ENCODE data around the gene CDC37. TPM values are rescaled to one million over a fixed set of nuclear protein-coding genes. Genes with fewer than 3 reads are reported as not detected.

Gene CDC37
- total RNA-seq, 2 experiments from 2014 or later: 269 to 332 TPM

DNA sequence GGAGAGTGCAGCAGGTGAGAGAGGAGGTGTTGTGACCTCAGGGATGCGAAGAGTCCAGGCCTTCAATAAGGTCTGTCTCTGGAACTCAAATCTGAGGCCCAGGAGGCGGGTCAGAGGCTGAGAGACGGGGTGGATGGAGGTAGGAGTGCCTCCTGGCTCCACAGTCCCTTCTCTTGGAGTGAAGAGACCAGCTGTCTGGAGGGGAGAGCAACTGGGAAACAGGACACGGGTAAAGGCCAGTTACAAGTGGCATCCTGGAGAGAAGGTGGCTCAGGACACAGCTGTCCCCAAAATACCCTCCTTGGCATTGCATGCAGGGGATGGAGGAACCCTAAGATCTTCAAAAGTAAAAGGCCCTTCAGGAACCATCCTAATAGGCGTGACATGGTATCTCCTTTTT is 36.2 kb upstream of the CDC37 start:
- peaks cover 90% of the 10 kb centered on the region for H3K79me2 ChIP-seq (ENCODE audit: insufficient read depth, low read depth, low read length)

DNA sequence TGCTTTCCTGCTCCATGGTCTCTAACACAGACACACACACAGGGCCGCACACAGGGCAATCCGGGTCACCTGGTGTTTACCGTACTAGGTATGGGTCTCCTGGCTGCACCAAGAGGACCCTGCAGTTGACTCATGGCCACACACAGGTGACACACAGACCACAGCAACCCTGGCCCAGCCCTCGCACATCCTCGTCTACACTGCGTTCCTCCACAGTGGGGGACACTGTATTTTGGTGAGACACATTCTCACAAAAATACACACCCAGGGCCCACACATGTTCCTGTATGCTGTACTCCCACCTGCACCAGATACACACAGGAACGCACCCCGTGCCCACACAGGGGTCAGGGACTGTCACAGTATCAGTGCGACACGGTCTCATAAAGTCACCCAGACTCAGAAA is 29.8 kb upstream of the CDC37 start:
- no peak overlapping the region for H3K4me2 ChIP-seq (ENCODE audit: low read length)
- H3K4me1 ChIP-seq (ENCODE audit: insufficient read depth, low read length, poor library complexity, severe bottlenecking): peaks cover 63% of the 10 kb centered on the region
- H3K4me3 ChIP-seq (ENCODE audit: low read depth, low read length, poor library complexity, severe bottlenecking): no peak overlapping the region
- no peak overlapping the region for H2AFZ ChIP-seq (ENCODE audit: low read length)
- no peaks in the 10 kb centered on the region for H3K9me3 ChIP-seq (ENCODE audit: low read length)
- no peaks in the 10 kb centered on the region for H3K9me2 ChIP-seq (ENCODE audit: insufficient read depth, low read length)
- BruUV-seq (replicated peaks): no TSS peak
- H3K79me2 ChIP-seq (ENCODE audit: insufficient read depth, low read depth, low read length): peaks cover 70% of the 10 kb centered on the region
- intact Hi-C loops (cut with micrococcal nuclease; ENCODE audit: unreplicated experiment): no loop called here
- TF ChIP-seq, protein P1, sequence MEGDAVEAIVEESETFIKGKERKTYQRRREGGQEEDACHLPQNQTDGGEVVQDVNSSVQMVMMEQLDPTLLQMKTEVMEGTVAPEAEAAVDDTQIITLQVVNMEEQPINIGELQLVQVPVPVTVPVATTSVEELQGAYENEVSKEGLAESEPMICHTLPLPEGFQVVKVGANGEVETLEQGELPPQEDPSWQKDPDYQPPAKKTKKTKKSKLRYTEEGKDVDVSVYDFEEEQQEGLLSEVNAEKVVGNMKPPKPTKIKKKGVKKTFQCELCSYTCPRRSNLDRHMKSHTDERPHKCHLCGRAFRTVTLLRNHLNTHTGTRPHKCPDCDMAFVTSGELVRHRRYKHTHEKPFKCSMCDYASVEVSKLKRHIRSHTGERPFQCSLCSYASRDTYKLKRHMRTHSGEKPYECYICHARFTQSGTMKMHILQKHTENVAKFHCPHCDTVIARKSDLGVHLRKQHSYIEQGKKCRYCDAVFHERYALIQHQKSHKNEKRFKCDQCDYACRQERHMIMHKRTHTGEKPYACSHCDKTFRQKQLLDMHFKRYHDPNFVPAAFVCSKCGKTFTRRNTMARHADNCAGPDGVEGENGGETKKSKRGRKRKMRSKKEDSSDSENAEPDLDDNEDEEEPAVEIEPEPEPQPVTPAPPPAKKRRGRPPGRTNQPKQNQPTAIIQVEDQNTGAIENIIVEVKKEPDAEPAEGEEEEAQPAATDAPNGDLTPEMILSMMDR (conservative IDR thresholded peaks at IDR 0.05; ENCODE audit: low read length): no peak
- TF ChIP-seq EZH2phosphoT487 (IDR thresholded peaks at IDR 0.05; ENCODE audit: borderline replicate concordance, low read depth, low read length): no peak
- H3K27ac ChIP-seq (ENCODE audit: low read depth, low read length, poor library complexity, severe bottlenecking): no peak overlapping the region
- H4K20me1 ChIP-seq (ENCODE audit: insufficient read depth, low read length): peaks cover 20% of the 10 kb centered on the region; the same call in 1 of the 2 replicates
- ChIA-PET POLR2A (no interaction called here), CTCF (ENCODE audit: unreplicated experiment) (no interaction called here)
- DNase-seq (ENCODE audit: low spot score): no peak
- H3K36me3 ChIP-seq (ENCODE audit: insufficient read depth, low read length): peaks cover 6% of the 10 kb centered on the region; the same call in 1 of the 2 replicates

More for the DNA sequence above, 36.2 kb upstream of the CDC37 start:
- DNase-seq (ENCODE audit: low spot score): no peak
- BruUV-seq (replicated peaks): TSS peak; percentile 45
- intact Hi-C loops (cut with micrococcal nuclease; ENCODE audit: unreplicated experiment): no loop called here
- no peaks in the 10 kb centered on the region for H3K9me3 ChIP-seq (ENCODE audit: low read length)
- H3K36me3 ChIP-seq (ENCODE audit: insufficient read depth, low read length): peaks cover 10% of the 10 kb centered on the region; the same call in 1 of the 2 replicates
- POLR2A ChIA-PET: no interaction called here
- H3K4me3 ChIP-seq (ENCODE audit: low read depth, low read length, poor library complexity, severe bottlenecking): no peak overlapping the region
- H3K27ac ChIP-seq (ENCODE audit: low read depth, low read length, poor library complexity, severe bottlenecking): no peak overlapping the region
- H2AFZ ChIP-seq (ENCODE audit: low read length): no peak overlapping the region
- H3K4me1 ChIP-seq (ENCODE audit: insufficient read depth, low read length, poor library complexity, severe bottlenecking): peaks cover 17% of the 10 kb centered on the region
- no peaks in the 10 kb centered on the region for H4K20me1 ChIP-seq (ENCODE audit: insufficient read depth, low read length)
- TF ChIP-seq EZH2phosphoT487 (IDR thresholded peaks at IDR 0.05; ENCODE audit: borderline replicate concordance, low read depth, low read length): no peak
- TF ChIP-seq, protein P1 (conservative IDR thresholded peaks at IDR 0.05; ENCODE audit: low read length): no peak
- no peaks in the 10 kb centered on the region for H3K9me2 ChIP-seq (ENCODE audit: insufficient read depth, low read length)
- CTCF ChIA-PET (ENCODE audit: unreplicated experiment): no interaction called here
- H3K4me2 ChIP-seq (ENCODE audit: low read length): no peak overlapping the region

DNA sequence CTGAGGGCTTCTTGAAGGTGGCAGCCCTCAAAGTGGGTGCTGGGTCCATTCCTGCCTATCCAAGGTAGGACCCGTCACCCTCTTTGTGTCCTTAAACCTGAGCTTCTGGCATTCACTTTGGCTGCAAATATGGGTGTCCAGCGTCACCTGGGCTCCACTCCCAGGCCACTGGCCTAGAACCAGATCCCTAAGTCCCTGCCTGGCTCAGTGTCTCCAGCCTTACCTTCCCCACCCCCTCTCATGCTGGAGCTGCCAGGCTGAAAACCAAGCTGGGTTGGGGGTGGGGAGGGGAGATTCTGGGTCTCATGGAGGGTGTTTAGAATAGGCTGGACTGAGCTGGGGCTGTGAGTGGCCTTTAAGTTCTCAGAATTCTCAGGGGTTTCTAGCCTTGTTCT is 29.4 kb upstream of the CDC37 start:
- Histone ChIP-seq H3K9me2 (ENCODE audit: insufficient read depth, low read length) (no peaks in the 10 kb centered on the region), H3K36me3 (ENCODE audit: insufficient read depth, low read length) (peaks cover 6% of the 10 kb centered on the region; the same call in 1 of the 2 replicates), H3K4me1 (ENCODE audit: insufficient read depth, low read length, poor library complexity, severe bottlenecking) (peaks cover 67% of the 10 kb centered on the region), H3K79me2 (ENCODE audit: insufficient read depth, low read depth, low read length) (peaks cover 66% of the 10 kb centered on the region), H3K4me3 (ENCODE audit: low read depth, low read length, poor library complexity, severe bottlenecking) (no peak overlapping the region), H4K20me1 (ENCODE audit: insufficient read depth, low read length) (peaks cover 20% of the 10 kb centered on the region; the same call in 1 of the 2 replicates), H3K9me3 (ENCODE audit: low read length) (no peaks in the 10 kb centered on the region), H3K27ac (ENCODE audit: low read depth, low read length, poor library complexity, severe bottlenecking) (no peak overlapping the region), H2AFZ (ENCODE audit: low read length) (no peak overlapping the region), H3K4me2 (ENCODE audit: low read length) (no peak overlapping the region)
- CTCF ChIA-PET (ENCODE audit: unreplicated experiment): interaction anchor here (0.5 kb wide), 1 partner anchor 13 kb away, joined by 3 read pairs; the partner anchor contains the start of gene PDE4A
- no peak for DNase-seq (ENCODE audit: low spot score)
- TF ChIP-seq EZH2phosphoT487 (IDR thresholded peaks at IDR 0.05; ENCODE audit: borderline replicate concordance, low read depth, low read length): no peak
- TF ChIP-seq, protein P1 (conservative IDR thresholded peaks at IDR 0.05; ENCODE audit: low read length): no peak
- BruUV-seq (replicated peaks): no TSS peak
- intact Hi-C loops (cut with micrococcal nuclease; ENCODE audit: unreplicated experiment): no loop called here
- POLR2A ChIA-PET: no interaction called here
